GM23248 (cell line): Measurements from ENCODE around the gene ANKRD17.

Source experiments
- EZH2 ChIP-seq: fragments of 200-600 bp; sonication (generic); IDR thresholded peaks from 2 replicates; pipeline ENCODE4 v1.6.1; 2018; ENCODE audit warnings: antibody characterized with exemption, mild to moderate bottlenecking; ENCODE audit not compliant: insufficient read depth, poor library complexity, severe bottlenecking
- EZH2phosphoT487 ChIP-seq: fragments of 200-600 bp; sonication (generic); IDR thresholded peaks from 2 replicates; pipeline ENCODE4 v1.6.1; 2018; ENCODE audit warnings: antibody characterized with exemption, moderate library complexity, mild to moderate bottlenecking, low read depth; ENCODE audit not compliant: insufficient read depth

DNA sequence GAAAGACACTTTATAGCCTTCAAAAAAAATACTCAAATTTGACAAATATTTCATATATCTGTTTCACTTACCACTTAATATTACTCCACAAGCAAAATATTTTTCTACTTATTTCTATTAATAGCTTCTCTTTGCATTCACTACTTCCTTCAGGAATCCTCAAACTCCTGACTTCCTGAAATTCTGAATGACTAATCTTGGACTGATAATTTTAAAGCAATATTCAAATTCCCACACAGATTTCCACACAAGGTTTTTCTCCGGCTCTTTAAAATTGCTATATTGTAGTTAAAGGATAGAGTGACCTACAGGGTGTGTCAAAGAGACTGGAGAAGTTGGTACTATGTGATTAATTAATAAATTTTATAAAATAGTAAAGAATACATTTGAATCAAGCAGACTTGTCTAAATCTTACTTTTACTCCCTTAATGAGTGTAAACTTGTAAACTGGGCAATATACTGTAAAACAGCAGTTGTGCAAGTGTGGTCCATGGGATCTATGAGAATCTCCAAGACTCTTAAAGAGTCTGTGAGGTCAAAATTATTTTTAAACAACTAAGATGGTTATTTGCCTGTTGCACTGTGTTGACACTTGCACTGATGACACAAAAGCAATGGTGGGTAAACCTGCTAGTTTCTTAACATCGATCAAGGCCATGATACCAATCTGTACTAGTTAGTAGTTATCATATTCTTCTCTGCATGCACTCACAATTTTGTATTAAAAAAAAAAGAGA, 44.5 kb downstream of the ANKRD17 start:
- TF ChIP-seq EZH2phosphoT487 (no peak), EZH2 (no peak)
